Measurements from ENCODE around the gene PSG1.

Gene PSG1

DNA sequence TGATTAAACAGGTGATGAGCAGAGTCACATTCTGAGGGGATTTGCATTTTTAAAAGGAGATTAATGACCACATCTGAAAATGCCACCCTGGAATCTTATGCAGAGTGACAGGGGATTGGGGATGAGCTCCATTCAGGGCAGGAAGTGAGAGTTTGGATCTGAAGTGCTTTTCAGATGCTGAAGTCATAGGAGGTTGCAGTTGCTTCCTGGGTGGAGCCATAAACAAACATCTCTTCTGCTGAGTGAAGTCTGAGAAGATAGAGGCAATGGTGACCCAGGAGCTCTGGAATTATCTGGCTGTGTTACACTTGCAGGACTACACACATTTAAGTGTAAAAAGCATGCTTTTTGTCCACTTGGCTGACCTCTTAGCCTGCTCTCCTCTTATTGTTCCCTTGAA, 62.6 kb downstream of the PSG1 start:
- no peak overlapping the region for H3K4me3 ChIP-seq (ENCODE audit: low read depth, low read length)
- TF ChIP-seq, protein P1, sequence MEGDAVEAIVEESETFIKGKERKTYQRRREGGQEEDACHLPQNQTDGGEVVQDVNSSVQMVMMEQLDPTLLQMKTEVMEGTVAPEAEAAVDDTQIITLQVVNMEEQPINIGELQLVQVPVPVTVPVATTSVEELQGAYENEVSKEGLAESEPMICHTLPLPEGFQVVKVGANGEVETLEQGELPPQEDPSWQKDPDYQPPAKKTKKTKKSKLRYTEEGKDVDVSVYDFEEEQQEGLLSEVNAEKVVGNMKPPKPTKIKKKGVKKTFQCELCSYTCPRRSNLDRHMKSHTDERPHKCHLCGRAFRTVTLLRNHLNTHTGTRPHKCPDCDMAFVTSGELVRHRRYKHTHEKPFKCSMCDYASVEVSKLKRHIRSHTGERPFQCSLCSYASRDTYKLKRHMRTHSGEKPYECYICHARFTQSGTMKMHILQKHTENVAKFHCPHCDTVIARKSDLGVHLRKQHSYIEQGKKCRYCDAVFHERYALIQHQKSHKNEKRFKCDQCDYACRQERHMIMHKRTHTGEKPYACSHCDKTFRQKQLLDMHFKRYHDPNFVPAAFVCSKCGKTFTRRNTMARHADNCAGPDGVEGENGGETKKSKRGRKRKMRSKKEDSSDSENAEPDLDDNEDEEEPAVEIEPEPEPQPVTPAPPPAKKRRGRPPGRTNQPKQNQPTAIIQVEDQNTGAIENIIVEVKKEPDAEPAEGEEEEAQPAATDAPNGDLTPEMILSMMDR (IDR thresholded peaks at IDR 0.05; ENCODE audit: insufficient read depth, low read length, missing control alignments): no peak
- ChIA-PET POLR2A (no interaction called here), CTCF (no interaction called here)
- no peak for DNase-seq (ENCODE audit: low read depth, low spot score)
